Measurements from ENCODE around the gene KLHL3.
A peak's percentile ranks its signal among the peaks of the same experiment; 100 is the strongest.

Gene KLHL3

GRCh38 chr5:137712139-137712667, 23.7 kb downstream of the KLHL3 start:
- TF ChIP-seq, protein P1, sequence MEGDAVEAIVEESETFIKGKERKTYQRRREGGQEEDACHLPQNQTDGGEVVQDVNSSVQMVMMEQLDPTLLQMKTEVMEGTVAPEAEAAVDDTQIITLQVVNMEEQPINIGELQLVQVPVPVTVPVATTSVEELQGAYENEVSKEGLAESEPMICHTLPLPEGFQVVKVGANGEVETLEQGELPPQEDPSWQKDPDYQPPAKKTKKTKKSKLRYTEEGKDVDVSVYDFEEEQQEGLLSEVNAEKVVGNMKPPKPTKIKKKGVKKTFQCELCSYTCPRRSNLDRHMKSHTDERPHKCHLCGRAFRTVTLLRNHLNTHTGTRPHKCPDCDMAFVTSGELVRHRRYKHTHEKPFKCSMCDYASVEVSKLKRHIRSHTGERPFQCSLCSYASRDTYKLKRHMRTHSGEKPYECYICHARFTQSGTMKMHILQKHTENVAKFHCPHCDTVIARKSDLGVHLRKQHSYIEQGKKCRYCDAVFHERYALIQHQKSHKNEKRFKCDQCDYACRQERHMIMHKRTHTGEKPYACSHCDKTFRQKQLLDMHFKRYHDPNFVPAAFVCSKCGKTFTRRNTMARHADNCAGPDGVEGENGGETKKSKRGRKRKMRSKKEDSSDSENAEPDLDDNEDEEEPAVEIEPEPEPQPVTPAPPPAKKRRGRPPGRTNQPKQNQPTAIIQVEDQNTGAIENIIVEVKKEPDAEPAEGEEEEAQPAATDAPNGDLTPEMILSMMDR (conservative IDR thresholded peaks at IDR 0.05; ENCODE audit: low read depth, low read length): no peak
- DNase-seq (ENCODE audit: low read depth): no peak
- H3K4me3 ChIP-seq (ENCODE audit: low read depth, low read length): no peak overlapping the region

GRCh38 chr5:137710086-137710485, 25.8 kb downstream of the KLHL3 start:
- peak; percentile 19 for DNase-seq (ENCODE audit: low read depth)
- TF ChIP-seq, protein P1 (conservative IDR thresholded peaks at IDR 0.05; ENCODE audit: low read depth, low read length): no peak
- H3K4me3 ChIP-seq (ENCODE audit: low read depth, low read length): no peak overlapping the region

DNA sequence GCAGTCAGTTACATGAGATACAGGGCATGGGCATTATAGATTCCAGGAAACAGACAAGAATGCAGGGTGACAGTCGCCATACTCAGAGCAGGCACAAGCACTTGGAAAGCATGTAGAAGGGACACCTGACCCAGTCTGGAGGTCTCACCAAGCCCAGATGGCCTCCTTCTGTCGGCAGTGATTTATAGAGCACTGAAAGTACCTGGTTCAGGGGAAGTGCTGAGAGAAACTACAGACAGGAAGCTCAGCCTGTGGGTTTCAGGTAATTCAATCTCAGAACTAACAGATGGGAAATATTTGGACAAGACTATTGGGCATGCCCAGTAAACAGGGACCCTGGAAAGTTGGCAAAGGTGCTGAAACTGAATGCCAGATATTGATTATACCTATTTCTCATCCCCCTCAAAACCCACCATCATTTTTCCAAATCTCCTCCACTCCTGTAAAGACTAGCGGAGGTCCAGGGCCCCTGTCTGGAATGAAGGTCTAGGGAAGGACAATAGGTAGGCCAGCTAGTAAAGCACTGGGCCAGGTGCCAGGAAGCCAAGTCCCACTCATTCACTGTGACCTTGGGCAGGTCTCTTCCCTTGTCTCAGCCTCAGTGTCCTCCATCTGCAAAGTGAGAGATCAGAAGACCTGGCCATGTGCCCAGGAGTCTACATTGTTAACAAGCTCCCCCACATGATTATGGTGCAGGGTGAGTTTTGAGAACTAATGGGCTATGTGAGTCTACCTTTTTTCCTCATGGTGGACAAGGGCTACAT, 26.9 kb downstream of the KLHL3 start:
- TF ChIP-seq, protein P1 (conservative IDR thresholded peaks at IDR 0.05; ENCODE audit: low read depth, low read length): no peak
- H3K4me3 ChIP-seq (ENCODE audit: low read depth, low read length): no peak overlapping the region
- no peak for DNase-seq (ENCODE audit: low read depth)

GRCh38 chr5:137708062-137708461, 27.8 kb downstream of the KLHL3 start:
- H3K4me3 ChIP-seq (ENCODE audit: low read depth, low read length): no peak overlapping the region
- TF ChIP-seq, protein P1 (conservative IDR thresholded peaks at IDR 0.05; ENCODE audit: low read depth, low read length): no peak
- DNase-seq (ENCODE audit: low read depth): no peak

DNA sequence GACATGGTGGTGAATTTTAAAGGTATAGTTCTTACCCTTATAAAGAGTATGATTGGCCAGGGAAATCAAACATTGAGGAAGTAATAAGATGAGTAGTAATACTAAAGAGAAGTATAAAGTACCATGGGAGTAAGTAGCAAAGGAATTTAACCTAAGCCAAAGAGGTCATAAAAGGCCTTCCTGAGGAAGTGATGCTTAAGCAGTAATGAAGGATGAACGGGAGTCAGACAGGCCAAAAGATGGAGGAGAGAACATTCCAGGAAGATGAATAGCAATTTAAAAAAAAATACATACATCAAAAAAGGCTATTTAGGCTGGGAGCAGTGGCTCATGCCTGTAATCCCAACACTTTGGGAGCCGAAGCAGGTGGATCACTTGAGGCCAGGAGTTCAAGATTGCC, 29.0 kb downstream of the KLHL3 start:
- peak; percentile 24 for DNase-seq (ENCODE audit: low read depth)
- no peak overlapping the region for H3K4me3 ChIP-seq (ENCODE audit: low read depth, low read length)
- TF ChIP-seq, protein P1 (conservative IDR thresholded peaks at IDR 0.05; ENCODE audit: low read depth, low read length): no peak

- TF ChIP-seq, protein P1 (conservative IDR thresholded peaks at IDR 0.05; ENCODE audit: low read depth, low read length): no peak
- DNase-seq (ENCODE audit: low read depth): peak; percentile 8
- no peak overlapping the region for H3K4me3 ChIP-seq (ENCODE audit: low read depth, low read length)
Observed at GRCh38 chr5:137705106-137705505, 30.8 kb downstream of the KLHL3 start.

DNA sequence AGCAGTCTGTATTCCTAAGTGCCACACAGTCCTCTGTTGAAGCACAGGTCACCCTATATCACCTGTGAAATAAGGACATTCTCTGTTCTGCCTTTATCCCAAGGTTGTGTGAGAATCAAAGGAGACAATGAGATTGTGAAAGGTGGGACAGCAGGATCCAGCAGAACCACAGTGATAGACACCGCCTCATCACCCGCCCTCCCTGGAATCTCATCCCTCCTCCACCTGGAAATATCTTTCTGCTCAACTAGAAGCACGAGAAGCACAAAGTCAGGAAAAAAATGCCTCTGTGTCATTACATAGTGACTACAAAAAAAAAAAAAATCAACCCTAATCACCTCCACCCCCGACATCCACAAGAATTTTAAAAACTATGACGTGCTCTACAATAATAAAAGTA, 32.3 kb downstream of the KLHL3 start:
- no peak overlapping the region for H3K4me3 ChIP-seq (ENCODE audit: low read depth, low read length)
- TF ChIP-seq, protein P1 (conservative IDR thresholded peaks at IDR 0.05; ENCODE audit: low read depth, low read length): no peak
- no peak for DNase-seq (ENCODE audit: low read depth)

Measured in choroid plexus epithelial cell (primary cell).